GM12801 (cell line): ENCODE results near the gene NOSIP.

Experiments used
- TF ChIP-seq, protein P1 (sequence below): IDR thresholded peaks from one replicate; pipeline ENCODE4 v1.5.1; 2011; ENCODE audit warnings: control low read depth; ENCODE audit not compliant: insufficient read length; ENCODE audit errors: extremely low read depth

NOSIP gene

DNA sequence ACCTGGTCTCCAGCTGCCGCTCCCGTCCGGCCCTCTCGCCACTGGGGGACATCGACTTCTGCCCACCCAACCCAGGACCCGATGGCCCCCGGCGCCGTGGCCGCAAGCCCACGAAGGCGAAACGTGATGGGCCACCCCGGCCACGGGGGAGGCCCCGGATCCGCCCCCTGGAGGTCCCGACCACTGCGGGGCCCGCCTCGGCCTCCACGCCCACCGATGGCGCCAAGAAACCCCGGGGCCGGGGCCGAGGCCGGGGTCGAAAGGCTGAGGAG, 17.3 kb upstream of the NOSIP start:
- TF ChIP-seq, protein P1, sequence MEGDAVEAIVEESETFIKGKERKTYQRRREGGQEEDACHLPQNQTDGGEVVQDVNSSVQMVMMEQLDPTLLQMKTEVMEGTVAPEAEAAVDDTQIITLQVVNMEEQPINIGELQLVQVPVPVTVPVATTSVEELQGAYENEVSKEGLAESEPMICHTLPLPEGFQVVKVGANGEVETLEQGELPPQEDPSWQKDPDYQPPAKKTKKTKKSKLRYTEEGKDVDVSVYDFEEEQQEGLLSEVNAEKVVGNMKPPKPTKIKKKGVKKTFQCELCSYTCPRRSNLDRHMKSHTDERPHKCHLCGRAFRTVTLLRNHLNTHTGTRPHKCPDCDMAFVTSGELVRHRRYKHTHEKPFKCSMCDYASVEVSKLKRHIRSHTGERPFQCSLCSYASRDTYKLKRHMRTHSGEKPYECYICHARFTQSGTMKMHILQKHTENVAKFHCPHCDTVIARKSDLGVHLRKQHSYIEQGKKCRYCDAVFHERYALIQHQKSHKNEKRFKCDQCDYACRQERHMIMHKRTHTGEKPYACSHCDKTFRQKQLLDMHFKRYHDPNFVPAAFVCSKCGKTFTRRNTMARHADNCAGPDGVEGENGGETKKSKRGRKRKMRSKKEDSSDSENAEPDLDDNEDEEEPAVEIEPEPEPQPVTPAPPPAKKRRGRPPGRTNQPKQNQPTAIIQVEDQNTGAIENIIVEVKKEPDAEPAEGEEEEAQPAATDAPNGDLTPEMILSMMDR: no peak

DNA sequence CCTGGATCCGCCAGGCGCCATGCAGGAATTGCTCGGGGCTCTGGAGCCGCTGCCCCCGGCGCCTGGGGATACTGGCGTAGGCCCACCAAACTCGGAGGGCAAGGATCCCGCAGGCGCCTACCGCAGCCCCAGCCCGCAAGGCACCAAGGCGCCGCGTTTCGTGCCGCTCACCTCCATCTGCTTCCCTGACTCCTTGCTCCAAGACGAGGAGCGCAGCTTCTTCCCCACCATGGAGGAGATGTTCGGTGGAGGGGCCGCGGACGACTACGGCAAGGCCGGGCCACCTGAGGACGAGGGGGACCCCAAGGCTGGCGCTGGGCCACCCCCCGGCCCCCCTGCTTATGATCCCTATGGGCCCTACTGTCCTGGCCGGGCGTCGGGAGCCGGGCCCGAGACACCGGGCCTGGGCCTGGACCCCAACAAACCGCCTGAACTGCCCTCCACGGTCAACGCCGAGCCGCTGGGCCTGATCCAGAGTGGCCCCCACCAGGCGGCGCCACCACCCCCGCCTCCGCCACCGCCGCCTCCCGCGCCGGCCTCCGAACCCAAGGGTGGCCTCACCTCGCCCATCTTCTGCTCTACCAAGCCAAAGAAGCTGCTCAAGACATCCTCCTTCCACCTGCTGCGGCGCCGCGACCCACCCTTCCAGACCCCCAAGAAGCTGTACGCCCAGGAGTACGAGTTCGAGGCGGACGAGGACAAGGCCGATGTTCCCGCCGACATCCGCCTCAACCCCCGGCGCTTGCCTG, 16.8 kb upstream of the NOSIP start:
- TF ChIP-seq, protein P1: no peak

DNA sequence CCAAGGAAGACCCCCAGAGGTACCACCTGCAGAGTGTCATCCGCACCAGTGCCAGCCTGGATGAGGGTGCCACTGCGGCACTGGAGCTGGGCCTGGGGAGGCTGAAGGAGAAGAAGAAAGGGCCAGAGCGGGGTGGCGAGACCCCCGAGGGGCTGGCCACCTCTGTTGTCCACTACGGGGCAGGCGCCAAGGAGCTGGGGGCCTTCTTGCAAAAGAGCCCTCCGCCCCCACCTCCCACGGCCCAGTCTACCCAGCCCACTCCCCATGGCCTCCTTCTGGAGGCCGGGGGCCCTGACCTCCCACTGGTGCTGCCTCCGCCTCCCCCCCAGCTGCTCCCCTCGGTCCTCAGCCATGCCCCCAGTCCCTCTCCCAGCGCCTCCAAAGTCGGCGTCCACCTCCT, 16.1 kb upstream of the NOSIP start:
- TF ChIP-seq, protein P1: no peak

DNA sequence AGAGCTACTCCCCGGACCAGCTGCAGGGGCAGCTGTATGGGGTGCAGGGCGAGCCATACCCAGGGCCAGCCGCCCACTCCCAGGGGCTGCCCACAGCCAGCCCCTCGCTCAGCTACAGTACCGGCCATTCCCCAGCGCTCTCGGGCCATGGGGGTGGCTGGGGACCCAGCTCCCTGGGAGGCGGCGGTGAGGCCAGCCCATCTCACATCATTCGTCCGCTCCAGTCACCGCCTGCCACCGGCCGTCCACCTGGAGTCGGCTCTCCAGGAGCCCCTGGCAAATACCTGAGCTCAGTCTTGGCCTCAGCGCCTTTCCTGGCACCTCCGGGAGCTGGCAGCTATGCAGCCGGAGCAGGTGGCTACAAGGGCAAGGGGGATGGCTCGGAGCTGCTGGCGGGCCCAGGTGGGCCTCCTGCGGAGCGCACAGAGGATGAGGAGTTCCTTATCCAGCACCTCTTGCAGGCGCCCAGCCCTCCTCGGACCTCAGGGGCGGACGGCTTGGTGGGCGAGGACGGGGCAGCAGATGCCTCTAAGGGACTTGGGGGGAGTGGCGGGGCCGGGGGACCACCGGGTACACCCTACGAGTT, 15.6 kb upstream of the NOSIP start:
- TF ChIP-seq, protein P1: no peak

DNA sequence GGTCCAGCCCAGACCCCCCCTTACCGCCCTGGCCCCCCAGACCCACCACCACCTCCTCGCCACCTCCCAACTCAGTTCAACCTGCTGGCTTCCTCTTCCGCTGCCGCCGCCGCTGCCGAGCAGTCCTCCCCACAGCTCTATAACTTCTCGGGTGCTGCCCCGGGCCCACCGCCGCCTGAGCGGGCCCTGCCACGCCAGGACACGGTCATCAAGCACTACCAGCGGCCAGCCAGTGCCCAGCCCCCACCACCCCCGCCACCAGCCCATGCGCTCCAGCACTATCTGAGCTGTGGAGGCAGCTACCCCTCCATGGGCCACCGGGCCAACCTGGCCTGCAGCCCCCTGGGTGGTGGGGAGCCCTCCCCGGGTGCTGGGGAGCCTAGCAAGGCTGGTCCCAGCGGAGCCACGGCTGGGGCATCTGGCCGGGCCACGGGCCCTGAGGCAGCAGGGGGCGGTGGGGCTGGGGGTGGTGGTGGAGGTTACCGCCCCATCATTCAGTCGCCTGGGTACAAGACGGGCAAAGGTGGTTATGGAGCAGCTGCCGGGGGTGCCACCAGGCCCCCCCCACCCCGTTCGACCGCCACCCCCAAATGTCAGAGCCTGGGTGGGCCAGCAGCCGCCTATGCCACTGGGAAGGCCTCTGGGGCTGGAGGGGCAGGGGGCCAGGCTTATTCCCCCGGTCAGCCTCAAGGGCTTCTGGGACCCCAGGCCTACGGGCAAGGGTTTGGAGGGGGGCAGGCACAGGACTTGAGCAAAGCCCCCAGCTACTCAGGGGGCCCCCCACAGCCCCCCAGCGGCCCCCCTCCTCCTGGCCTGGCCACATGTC, 14.8 kb upstream of the NOSIP start:
- TF ChIP-seq, protein P1: no peak

DNA sequence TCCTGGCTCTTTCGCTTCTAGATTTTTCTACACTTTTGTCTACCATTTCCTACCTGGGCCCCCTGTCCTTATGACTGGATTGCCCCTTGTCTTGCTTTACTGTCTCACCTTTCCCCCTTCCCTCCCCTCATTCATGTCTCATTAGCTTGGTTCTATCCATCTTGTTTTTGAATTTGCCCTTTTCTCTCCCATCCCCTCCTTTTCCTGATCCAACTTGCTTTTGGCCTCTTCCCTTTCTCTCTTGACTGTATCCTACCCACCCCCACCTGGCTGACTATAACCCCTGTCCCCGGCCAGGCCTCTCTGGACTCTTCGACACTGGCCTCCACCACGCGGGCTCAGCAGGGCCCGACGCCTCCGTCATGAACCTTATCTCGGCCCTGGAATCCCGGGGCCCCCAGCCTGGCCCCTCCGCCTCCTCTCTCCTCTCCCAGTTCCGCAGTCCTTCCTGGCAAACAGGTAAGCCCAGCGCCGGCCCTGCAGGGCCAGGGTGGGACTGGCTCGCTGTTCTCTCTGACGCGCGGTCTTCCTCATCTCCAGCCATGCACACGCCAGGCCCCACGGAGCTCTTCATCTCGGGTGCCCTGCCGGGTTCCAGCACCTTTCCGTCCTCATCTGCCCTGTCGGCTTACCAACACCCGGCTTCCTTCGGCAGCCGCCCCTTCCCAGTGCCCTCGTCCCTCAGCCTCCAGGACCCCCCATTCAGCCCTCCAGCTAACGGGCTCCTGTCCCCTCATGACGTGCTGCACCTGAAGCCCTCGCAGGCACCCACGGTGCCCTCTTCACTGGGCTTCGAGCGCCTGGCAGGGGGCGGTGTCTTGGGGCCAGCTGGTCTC, 14.0 kb upstream of the NOSIP start:
- TF ChIP-seq, protein P1: no peak
